Parathyroid adenoma (tissue), 2 donors: ENCODE measurements around the gene EEFSEC.

Source experiments
- H2AFZ ChIP-seq: fragments of 300-600 bp; sonication (generic); one replicate; pipeline ENCODE4 v1.7.0; 2017; ENCODE audit warnings: antibody characterized with exemption, mild to moderate bottlenecking
- H3K27ac ChIP-seq: fragments of 300-600 bp; sonication (generic); one replicate; pipeline ENCODE4 v1.7.0; 2017
- H3K27me3 ChIP-seq: fragments of 300-600 bp; sonication (generic); one replicate; pipeline ENCODE4 v1.7.0; 2017; ENCODE audit warnings: low read length; ENCODE audit not compliant: control insufficient read depth, insufficient read depth
- H3K36me3 ChIP-seq: fragments of 300-600 bp; sonication (generic); one replicate; pipeline ENCODE4 v1.7.0; 2017; ENCODE audit warnings: low read length; ENCODE audit not compliant: control insufficient read depth, insufficient read depth
- H3K4me1 ChIP-seq: fragments of 300-600 bp; sonication (generic); one replicate; pipeline ENCODE4 v1.7.0; 2017; ENCODE audit warnings: control low read depth
- H3K4me2 ChIP-seq: fragments of 300-600 bp; sonication (generic); one replicate; pipeline ENCODE4 v1.7.0; 2017; ENCODE audit warnings: low read length
- H3K4me3 ChIP-seq: fragments of 300-600 bp; sonication (generic); one replicate; pipeline ENCODE4 v1.7.0; 2017; ENCODE audit warnings: low read depth, low read length
- H3K79me2 ChIP-seq: fragments of 300-600 bp; sonication (generic); one replicate; pipeline ENCODE4 v1.7.0; 2017; ENCODE audit warnings: control low read depth
- H3K9ac ChIP-seq: fragments of 300-600 bp; sonication (generic); one replicate; pipeline ENCODE4 v1.7.0; 2017; ENCODE audit warnings: mild to moderate bottlenecking
- H3K9me3 ChIP-seq: fragments of 300-600 bp; sonication (generic); one replicate; pipeline ENCODE4 v1.7.0; 2017; ENCODE audit warnings: low read length; ENCODE audit not compliant: control insufficient read depth
- CTCF ChIP-seq: fragments of 300-600 bp; sonication (generic); IDR thresholded peaks from one replicate; pipeline ENCODE4 v1.7.0; 2017; ENCODE audit warnings: antibody characterized with exemption, mild to moderate bottlenecking
- donor health status: primary hyperparathyroidism.

EEFSEC gene

GRCh38 chr3:128113817-128114794 lies 39.2 kb upstream of the EEFSEC start:
- H3K4me1 ChIP-seq, result peaks cover 10% of the 10 kb centered on the region
- TF ChIP-seq CTCF, result no peak
- H3K9me3 ChIP-seq, result no peaks in the 10 kb centered on the region
- peaks cover 21% of the 10 kb centered on the region for H3K79me2 ChIP-seq
- peak overlapping the region; percentile 46 for H3K27ac ChIP-seq
- H3K4me3 ChIP-seq, result no peak overlapping the region
- H3K27me3 ChIP-seq, result no peaks in the 10 kb centered on the region
- H2AFZ ChIP-seq, result peak overlapping the region; percentile 36
- peak overlapping the region; percentile 9 for H3K4me2 ChIP-seq
- H3K9ac ChIP-seq, result no peak overlapping the region
- no peaks in the 10 kb centered on the region for H3K36me3 ChIP-seq

DNA sequence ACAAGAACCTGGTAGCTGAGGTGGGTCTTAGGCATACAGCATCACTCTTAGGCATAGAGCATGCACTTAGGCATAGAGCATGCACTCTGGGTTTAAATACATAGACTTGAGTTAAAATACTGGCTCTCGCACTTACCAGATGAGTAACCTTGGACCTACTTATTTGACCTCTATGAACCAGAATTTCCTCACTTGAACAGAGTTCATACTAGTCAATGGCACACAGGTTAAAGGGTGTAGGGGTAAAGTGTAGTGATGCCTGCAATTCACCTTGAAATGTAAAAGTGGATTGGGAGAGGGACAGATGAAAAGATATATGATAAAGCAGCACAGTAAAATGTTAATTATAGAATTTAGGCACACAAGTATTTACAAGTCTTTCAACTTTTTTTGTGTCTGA lies 31.3 kb upstream of the EEFSEC start:
- Histone ChIP-seq H3K4me2 (no peak overlapping the region), H3K36me3 (no peaks in the 10 kb centered on the region), H3K79me2 (peaks cover 3% of the 10 kb centered on the region), H3K27ac (no peak overlapping the region), H3K9me3 (no peaks in the 10 kb centered on the region), H3K27me3 (no peaks in the 10 kb centered on the region), H3K4me1 (peaks cover 4% of the 10 kb centered on the region), H2AFZ (no peak overlapping the region), H3K9ac (no peak overlapping the region), H3K4me3 (no peak overlapping the region)
- TF ChIP-seq CTCF, result no peak

DNA sequence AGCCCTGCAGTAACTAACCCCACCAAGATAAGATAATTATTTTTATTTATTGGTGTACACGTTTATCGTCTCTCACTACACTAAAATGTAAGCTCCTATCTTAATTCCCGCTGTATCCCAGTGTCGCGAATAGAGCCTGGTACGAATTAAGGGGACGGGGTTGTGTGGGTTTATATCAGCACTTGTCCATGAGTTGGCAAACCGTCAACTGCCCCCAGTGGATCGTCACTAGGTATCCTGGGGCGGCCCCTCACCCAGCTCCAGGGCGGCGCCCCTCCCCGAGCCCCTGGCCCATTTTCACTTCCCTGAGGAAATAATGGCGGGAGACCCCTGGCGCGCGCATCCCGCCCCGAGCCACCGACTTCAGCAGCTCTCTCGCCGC lies 30.1 kb upstream of the EEFSEC start:
- peak overlapping the region; percentile 65 for H3K27ac ChIP-seq

GRCh38 chr3:128123538-128124368 lies 29.5 kb upstream of the EEFSEC start, which contains the start of gene RUVBL1:
Gene RUVBL1 (minus strand): TSS chr3:128123812. CDS start chr3:128123724, 88 bp downstream.
- H3K4me1 ChIP-seq, result peaks cover 4% of the 10 kb centered on the region
- H3K79me2 ChIP-seq, result peaks cover 3% of the 10 kb centered on the region
- peak within 1 kb of the TSS; percentile 71 for H2AFZ ChIP-seq
- TF ChIP-seq CTCF, result no peak
- H3K4me3 ChIP-seq, result peak within 1 kb of the TSS; percentile 79
- no peaks in the 10 kb centered on the region for H3K36me3 ChIP-seq
- H3K27me3 ChIP-seq, result no peaks in the 10 kb centered on the region
- peak within 1 kb of the TSS; percentile 38 for H3K9ac ChIP-seq
- H3K27ac ChIP-seq, result peak within 1 kb of the TSS; percentile 65
- peak within 1 kb of the TSS; percentile 56 for H3K4me2 ChIP-seq
- H3K9me3 ChIP-seq, result no peaks in the 10 kb centered on the region

More for the DNA sequence above, 30.1 kb upstream of the EEFSEC start:
- Histone ChIP-seq H3K4me2 (peak overlapping the region; percentile 56), H3K9ac (peak overlapping the region; percentile 38), H3K27me3 (no peaks in the 10 kb centered on the region), H3K4me3 (peak overlapping the region; percentile 79), H3K9me3 (no peaks in the 10 kb centered on the region), H2AFZ (peak overlapping the region; percentile 71), H3K4me1 (peaks cover 4% of the 10 kb centered on the region), H3K79me2 (peaks cover 3% of the 10 kb centered on the region), H3K36me3 (no peaks in the 10 kb centered on the region)
- no peak for TF ChIP-seq CTCF
